ENCODE measurements around the gene HSPA12A.

DNA sequence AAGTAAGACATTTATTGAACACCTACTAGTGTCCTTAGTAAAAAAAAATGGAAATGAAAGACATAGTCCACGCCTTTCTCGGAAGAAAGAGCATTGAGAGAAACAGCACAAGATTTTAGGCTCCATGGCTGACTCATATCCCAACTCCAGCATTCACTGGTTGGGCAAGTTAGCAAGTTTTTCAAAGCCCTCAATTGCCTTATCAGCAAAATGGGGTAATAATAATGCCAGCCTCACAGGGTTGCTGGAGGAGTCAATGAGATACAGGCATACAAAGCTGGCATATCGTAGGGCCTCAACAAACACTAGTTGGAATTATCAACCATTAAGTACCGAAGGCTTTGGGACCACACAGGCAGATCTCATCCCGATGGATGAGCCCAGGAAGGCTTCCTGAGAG is 4.0 kb downstream of the HSPA12A start:
- TF ChIP-seq, protein P1, sequence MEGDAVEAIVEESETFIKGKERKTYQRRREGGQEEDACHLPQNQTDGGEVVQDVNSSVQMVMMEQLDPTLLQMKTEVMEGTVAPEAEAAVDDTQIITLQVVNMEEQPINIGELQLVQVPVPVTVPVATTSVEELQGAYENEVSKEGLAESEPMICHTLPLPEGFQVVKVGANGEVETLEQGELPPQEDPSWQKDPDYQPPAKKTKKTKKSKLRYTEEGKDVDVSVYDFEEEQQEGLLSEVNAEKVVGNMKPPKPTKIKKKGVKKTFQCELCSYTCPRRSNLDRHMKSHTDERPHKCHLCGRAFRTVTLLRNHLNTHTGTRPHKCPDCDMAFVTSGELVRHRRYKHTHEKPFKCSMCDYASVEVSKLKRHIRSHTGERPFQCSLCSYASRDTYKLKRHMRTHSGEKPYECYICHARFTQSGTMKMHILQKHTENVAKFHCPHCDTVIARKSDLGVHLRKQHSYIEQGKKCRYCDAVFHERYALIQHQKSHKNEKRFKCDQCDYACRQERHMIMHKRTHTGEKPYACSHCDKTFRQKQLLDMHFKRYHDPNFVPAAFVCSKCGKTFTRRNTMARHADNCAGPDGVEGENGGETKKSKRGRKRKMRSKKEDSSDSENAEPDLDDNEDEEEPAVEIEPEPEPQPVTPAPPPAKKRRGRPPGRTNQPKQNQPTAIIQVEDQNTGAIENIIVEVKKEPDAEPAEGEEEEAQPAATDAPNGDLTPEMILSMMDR (IDR thresholded peaks at IDR 0.05; ENCODE audit: insufficient read depth, low read depth, low read length), result no peak
- no peak for TF ChIP-seq EZH2 (IDR thresholded peaks at IDR 0.05; ENCODE audit: insufficient read depth, low read length)
